Kidney (tissue), 14 donors: ENCODE results near the gene SCAP. TPM values are rescaled to one million over a fixed set of nuclear protein-coding genes. Genes with fewer than 3 reads are reported as not detected.

Experiments used
- DNase-seq, 5 donors: peaks; one replicate each; pipeline ENCODE4 v3.0.0-alpha.2; 2013 to 2020
- FAIRE-seq: peaks from 2 replicates; lab custom pipeline; 2012; peaks lifted over from hg19 to GRCh38; lab: Jason Lieb, UNC
- H3K27ac ChIP-seq, 2 donors: one replicate each; pipeline ENCODE4 v1.7.0; 2013; ENCODE audit warnings: low read depth in 2 of 2, low read length in 2 of 2, inconsistent platforms in 1 of 2
- H3K27me3 ChIP-seq: one replicate; pipeline ENCODE4 v1.7.1; 2013; ENCODE audit warnings: low read length, inconsistent platforms; ENCODE audit not compliant: control insufficient read depth, insufficient read depth
- H3K36me3 ChIP-seq, 3 donors: one replicate each; pipeline versions ENCODE4 v1.7.0 to v1.7.1; 2013; ENCODE audit warnings: low read length in 3 of 3, control low read depth in 1 of 3, inconsistent platforms in 1 of 3; ENCODE audit not compliant: insufficient read depth in 3 of 3, control insufficient read depth in 2 of 3
- H3K4me1 ChIP-seq, 3 donors: one replicate each; pipeline versions ENCODE4 v1.7.0 to v1.7.1; 2013; ENCODE audit warnings: low read length in 3 of 3, inconsistent platforms in 1 of 3, low read depth in 1 of 3; ENCODE audit not compliant: control insufficient read depth in 2 of 3, insufficient read depth in 2 of 3
- H3K4me3 ChIP-seq, 3 donors: one replicate each; pipeline versions ENCODE4 v1.7.0 to v1.8.1; 2013; ENCODE audit warnings: low read length in 3 of 3, control low read depth in 1 of 3, inconsistent platforms in 1 of 3
- H3K9ac ChIP-seq, 3 donors: one replicate each; pipeline versions ENCODE4 v1.7.0 to v1.7.1; 2013; ENCODE audit warnings: low read length in 3 of 3, control low read depth in 1 of 3, inconsistent platforms in 1 of 3
- H3K9me3 ChIP-seq, 3 donors: one replicate each; pipeline versions ENCODE4 v1.7.0 to v1.7.1; 2013; ENCODE audit warnings: low read length in 3 of 3, control low read depth in 1 of 3, inconsistent platforms in 1 of 3; ENCODE audit not compliant: control insufficient read depth in 2 of 3, insufficient read depth in 1 of 3
- intact Hi-C: fragments of 100-400 bp; cut with DNase I; formaldehyde crosslinking; loops from one replicate; pipeline ENCODE4 v1.11.1; 2022
- polyA plus RNA-seq: library from polyadenylated mRNA; stranded (reverse); fragments of 350-450 nt; fragmentation: Illumina TruSeq; extraction: RNeasy Lipid Tissue Mini Kit (QIAGEN cat#74804); gene quantifications from one replicate; pipeline ENCODE4 v1.2.3, GENCODE V29; 2014; ENCODE audit warnings: low read depth, low replicate concordance; ENCODE audit not compliant: insufficient read depth
- total RNA-seq: library from RNA; stranded (reverse); fragmentation: NEBNext Ultra II Directional; extraction: Animal tissue kit (Norgen Biotek cat#: 25700); gene quantifications from one replicate; pipeline ENCODE4 v1.2.1, GENCODE V29; 2021
- TF ChIP-seq, protein P1 (sequence below): IDR thresholded peaks from 3 replicates; pipeline ENCODE4 v1.5.1; 2012; ENCODE audit warnings: mild to moderate bottlenecking, moderate library complexity, borderline replicate concordance; ENCODE audit not compliant: insufficient read depth; ENCODE audit errors: extremely low read depth
- donor health status: control.
- donor health status: control.
- donor health status: control.
- donor health status: control.
- donor health status: control.
- donor health status: DM: yes; HTN: yes; CAD: no.
- donor health status: Normal renal cell carcinoma (clear cell type).

The SCAP gene
- total and polyA plus RNA-seq, 2 donors from 2014 or later, result 47.3 to 85.1 TPM

DNA sequence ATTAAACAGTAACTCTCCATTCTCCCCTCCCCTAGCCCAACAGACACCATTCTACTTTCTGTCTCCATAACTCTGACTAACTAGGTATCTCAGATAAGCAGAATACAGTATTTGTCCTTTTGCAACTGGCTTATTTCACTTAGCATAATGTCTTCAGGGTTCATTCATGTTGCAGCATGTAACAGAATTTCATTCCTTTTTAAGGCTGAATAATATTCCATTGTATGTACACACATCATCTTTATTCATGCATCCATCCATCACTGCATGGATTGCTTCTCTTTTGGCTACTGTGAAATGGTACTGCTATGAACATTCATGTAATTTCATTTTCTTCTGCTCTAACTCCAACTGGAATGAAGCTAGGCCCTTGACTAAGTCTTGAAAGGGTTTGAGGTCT lies 96.9 kb downstream of the SCAP start:
- no peaks in the 10 kb centered on the region for H3K27me3 ChIP-seq
- no peak overlapping the region for H3K9ac ChIP-seq
- H3K4me3 ChIP-seq, result no peak overlapping the region
- intact Hi-C loops, result no loop called here
- H3K9me3 ChIP-seq, result no peaks in the 10 kb centered on the region
- no peaks in the 10 kb centered on the region for H3K36me3 ChIP-seq
- FAIRE-seq, result no peak
- H3K4me1 ChIP-seq, result peaks cover 0 to 15% (median 3%) of the 10 kb centered on the region in 3 donors
- no peak overlapping the region for H3K27ac ChIP-seq
- TF ChIP-seq, protein P1, sequence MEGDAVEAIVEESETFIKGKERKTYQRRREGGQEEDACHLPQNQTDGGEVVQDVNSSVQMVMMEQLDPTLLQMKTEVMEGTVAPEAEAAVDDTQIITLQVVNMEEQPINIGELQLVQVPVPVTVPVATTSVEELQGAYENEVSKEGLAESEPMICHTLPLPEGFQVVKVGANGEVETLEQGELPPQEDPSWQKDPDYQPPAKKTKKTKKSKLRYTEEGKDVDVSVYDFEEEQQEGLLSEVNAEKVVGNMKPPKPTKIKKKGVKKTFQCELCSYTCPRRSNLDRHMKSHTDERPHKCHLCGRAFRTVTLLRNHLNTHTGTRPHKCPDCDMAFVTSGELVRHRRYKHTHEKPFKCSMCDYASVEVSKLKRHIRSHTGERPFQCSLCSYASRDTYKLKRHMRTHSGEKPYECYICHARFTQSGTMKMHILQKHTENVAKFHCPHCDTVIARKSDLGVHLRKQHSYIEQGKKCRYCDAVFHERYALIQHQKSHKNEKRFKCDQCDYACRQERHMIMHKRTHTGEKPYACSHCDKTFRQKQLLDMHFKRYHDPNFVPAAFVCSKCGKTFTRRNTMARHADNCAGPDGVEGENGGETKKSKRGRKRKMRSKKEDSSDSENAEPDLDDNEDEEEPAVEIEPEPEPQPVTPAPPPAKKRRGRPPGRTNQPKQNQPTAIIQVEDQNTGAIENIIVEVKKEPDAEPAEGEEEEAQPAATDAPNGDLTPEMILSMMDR, result no peak
- no peak for DNase-seq

- no peak for DNase-seq
- Histone ChIP-seq H3K9me3 (no peaks in the 10 kb centered on the region), H3K4me3 (no peak overlapping the region), H3K9ac (no peak overlapping the region), H3K27ac (no peak overlapping the region), H3K4me1 (peaks cover 0 to 12% (median 3%) of the 10 kb centered on the region in 3 donors), H3K36me3 (no peaks in the 10 kb centered on the region), H3K27me3 (no peaks in the 10 kb centered on the region)
- TF ChIP-seq, protein P1, result no peak
- intact Hi-C loops, result no loop called here
- no peak for FAIRE-seq
Measured at GRCh38 chr3:47377186-47377585, 98.6 kb downstream of the SCAP start.

DNA sequence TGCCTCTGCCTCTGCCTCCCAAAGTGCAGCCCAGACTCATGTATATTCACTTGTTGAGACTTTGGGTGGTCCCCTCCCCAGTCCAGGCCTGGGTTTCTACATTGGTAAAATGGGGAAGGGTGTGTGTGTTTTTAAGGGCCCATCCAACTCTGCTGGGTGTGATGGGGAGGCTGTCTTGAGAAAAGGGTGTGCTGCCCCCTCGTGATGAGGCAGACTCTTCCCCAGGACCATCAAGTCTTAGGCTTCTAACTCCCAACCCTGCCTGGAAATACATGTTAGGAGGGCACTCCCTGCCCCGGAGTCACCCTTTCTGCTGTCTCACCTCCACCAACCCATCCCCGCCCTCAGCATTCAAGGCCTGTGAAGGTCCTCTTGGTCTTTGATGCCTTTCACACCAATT lies 99.3 kb downstream of the SCAP start:
- Histone ChIP-seq H3K4me3 (no peak overlapping the region), H3K9ac (no peak overlapping the region), H3K36me3 (no peaks in the 10 kb centered on the region), H3K27me3 (no peaks in the 10 kb centered on the region), H3K9me3 (no peaks in the 10 kb centered on the region), H3K27ac (no peak overlapping the region), H3K4me1 (peaks cover 0 to 7% (median 3%) of the 10 kb centered on the region in 3 donors)
- intact Hi-C loops, result no loop called here
- FAIRE-seq, result no peak
- TF ChIP-seq, protein P1, result no peak
- DNase-seq, result no peak

- FAIRE-seq, result no peak
Measured at GRCh38 chr3:47374587-47374986, 101.2 kb downstream of the SCAP start.

More at GRCh38 chr3:47374587-47374986, 101.2 kb downstream of the SCAP start:
- Histone ChIP-seq H3K27me3 (no peaks in the 10 kb centered on the region), H3K9ac (no peak overlapping the region), H3K27ac (no peak overlapping the region), H3K4me3 (no peak overlapping the region), H3K36me3 (no peaks in the 10 kb centered on the region), H3K9me3 (no peaks in the 10 kb centered on the region), H3K4me1 (peaks cover 0 to 3% (median 2%) of the 10 kb centered on the region in 3 donors)
- intact Hi-C loops, result no loop called here
- TF ChIP-seq, protein P1, result no peak
- DNase-seq, result no peak
